T-helper 2 cell (primary cell): ENCODE data around the gene INPP5A.
A peak's percentile ranks its signal among the peaks of the same experiment; 100 is the strongest.

Experiments
- DNase-seq, 5 experiments: peaks; one replicate each; pipeline versions ENCODE4 v3.0.0 to v3.0.0-alpha.2; 2012 to 2022

Gene INPP5A

GRCh38 chr10:132519382-132520176, 18.0 kb upstream of the INPP5A start:
- no peak for DNase-seq

DNA sequence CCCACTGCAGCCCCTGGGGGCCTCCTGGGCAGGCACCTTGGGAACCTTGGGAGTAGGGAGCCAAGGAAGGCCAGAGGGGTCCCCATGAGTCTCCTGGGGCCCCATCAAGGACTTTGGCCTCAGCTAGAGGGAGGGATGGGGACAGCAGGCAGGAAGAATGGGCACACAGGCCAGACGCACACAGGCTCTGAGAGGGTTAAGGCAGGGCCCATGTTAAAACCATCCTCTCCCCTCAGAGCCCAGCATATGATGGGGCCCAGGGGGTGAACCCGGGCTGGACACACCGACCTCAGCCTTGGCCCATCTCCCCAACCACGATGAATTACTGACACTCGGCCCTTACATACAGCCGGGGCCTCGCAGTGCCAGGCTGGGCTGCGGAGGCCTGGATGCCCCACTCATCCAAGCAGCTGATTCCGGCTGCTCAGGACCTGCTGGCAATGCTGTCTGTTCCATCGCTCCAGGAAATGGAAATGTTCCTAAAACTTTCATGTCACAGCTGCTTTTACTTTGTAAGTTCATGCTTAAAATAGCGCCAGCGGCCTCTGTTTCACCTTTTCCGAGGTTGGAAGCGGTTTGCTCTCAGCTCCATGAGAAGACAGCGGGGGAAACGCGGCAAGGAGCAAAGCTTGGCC, 17.3 kb upstream of the INPP5A start:
- peak in 1 of 5 experiments; percentile 2 for DNase-seq

DNA sequence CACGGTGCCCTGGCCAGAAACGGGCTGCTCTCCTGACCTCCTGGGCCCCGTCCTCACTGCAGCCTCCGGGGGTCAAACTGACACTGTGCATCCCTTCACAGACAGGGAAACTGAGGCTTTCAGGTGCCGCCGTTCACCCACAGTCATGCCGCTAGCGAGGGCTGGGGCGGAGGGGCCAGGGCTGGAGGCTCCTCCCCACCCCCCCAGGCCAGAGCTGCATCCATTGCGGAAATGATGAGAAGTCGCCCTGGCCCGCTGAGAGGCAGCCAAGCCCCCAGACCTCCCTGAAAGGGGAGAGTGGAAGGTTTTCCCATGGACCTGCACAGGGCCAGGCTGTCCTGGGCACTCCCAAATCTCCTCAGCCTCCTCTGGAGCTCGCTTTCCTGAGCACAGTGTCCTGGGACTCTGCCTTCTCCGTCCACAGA, 16.5 kb upstream of the INPP5A start:
- DNase-seq = peak in 1 of 5 experiments; percentile 3

GRCh38 chr10:132521466-132522102, 16.0 kb upstream of the INPP5A start:
- DNase-seq = peak in 1 of 5 experiments; percentile 5

DNA sequence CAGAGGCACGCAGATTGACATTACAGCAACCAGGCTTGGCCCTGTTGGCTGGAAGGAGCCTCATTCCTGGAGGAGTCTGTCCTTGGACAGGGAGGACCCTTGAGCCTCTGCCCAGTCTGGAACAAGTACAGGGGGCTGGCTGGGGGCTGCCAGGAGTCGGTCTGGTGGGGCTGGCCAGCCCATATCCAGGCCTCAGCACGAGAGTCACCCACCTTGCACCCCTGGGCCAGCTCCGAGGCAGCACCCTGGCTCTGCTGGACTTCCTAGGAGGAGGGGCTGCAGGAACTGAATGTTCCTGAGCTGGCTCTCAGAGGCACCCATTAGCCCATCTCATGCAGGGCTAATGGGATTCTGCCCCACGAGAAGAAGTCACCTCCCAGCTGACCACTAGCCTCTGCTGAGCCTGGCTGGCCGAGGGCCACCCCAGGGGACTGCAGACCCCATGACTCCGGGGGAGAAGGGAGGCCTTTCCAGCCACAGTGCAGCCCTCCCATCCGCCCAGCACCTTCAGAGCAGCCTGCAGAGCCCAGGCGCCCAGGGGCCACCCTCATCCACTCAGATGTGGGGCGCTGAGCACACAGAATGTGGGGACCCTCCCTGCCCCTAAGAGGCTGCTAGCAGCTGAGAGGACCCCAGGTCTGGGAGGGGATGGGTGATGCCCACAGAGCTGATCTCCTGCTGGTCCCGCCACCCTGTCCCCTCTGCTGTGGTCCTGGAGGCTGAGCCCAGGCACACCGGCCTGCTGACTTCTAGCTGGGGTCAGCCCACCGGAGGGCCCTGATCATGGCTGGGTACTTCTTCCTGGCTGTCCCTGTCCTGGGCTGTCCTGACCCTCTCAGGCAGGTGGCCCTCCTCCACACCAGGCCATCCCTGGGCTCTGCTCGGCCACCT, 14.8 kb upstream of the INPP5A start:
- no peak for DNase-seq

DNA sequence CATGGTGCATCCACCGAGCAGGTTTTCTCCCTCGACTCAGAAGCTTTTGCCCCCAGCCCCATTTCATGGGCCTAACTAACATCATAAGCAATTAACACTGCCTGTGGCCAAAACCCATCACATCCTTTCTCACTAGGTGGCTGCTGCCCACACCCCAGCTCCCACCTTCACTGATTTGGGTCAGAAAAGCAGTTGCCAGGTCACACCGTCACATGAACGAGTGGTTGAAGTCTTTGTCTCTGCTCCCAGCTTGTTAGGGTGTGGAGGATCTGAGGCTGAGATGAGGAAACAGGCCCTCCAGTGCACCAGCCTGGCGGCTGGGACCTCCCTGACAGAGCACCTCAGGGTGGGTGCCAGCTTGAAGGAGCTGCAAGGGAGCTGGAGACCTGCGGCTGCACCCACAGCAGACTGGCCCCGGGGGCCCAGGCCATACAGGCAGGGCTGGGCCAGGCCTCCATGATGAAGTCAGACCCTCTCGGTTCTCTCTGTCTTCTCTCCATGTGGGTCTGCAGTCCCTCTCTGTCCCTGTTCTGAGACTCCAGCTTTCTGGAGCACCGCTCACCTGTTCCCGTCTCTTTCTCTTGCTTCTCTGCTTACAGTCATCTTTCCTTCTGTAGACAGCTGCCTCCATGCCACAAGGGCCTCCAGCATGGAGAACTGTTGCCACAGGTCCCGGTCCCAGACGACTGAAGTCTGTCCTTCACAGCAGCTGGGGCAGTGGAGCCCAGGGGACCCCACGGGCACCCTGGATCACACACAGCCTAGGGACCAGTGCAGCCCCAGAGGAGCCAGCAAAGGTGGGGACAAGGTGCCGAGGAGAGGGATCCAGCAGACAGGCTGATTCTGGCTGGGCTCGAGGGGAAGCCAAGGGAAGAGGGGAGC, 13.8 kb upstream of the INPP5A start:
- peak in 1 of 5 experiments; percentile 3 for DNase-seq

DNA sequence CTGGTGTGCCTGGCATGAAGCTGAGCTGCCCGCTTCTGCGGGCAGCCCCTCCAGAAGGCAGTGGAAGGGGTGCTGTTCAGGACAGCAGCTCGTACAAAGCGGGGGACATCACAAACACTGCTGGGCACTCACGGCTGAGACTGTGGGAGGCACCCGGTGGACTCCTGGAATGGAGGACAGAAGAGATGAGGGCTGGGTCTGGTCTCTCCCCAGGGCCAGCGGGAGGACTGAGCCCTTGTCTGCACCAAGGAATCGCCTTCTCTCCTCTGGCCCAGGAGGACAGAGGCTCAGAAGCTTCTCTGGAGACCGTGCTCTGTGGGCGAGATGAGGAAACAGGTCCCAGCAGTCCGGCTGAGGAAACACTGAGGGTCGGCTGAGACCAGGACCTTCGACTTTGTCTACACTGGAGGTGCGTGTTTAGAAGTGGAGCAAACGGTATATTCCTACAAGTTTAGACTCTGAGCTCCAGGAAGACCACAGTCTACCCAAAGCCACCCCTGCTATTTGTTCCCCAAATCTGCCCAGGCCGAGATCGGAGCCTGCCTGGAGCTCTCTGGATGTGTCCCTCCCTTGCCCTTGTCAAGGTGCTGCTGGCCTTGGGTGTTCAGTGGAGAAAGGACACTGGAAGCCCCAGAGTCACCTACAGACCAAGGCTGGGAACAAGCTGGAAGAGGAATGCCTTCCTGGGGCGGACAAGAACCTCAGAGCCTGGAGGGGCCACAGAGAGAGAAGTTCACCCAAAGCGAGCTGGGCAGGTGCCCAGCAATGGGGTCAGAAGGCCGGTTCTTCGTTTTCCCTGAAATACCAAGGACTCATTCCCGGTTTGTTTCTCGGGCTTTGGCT, 12.9 kb upstream of the INPP5A start:
- DNase-seq = peak in 1 of 5 experiments; percentile 1

GRCh38 chr10:132526676-132527075, 10.9 kb upstream of the INPP5A start:
- no peak for DNase-seq

- DNase-seq = peak in 1 of 5 experiments; percentile 1
These were observed 10.1 kb upstream of the INPP5A start for GRCh38 chr10:132527339-132528063.

GRCh38 chr10:132528064-132528691, 9.4 kb upstream of the INPP5A start:
- no peak for DNase-seq

GRCh38 chr10:132532179-132532578, 5.4 kb upstream of the INPP5A start:
- no peak for DNase-seq

DNA sequence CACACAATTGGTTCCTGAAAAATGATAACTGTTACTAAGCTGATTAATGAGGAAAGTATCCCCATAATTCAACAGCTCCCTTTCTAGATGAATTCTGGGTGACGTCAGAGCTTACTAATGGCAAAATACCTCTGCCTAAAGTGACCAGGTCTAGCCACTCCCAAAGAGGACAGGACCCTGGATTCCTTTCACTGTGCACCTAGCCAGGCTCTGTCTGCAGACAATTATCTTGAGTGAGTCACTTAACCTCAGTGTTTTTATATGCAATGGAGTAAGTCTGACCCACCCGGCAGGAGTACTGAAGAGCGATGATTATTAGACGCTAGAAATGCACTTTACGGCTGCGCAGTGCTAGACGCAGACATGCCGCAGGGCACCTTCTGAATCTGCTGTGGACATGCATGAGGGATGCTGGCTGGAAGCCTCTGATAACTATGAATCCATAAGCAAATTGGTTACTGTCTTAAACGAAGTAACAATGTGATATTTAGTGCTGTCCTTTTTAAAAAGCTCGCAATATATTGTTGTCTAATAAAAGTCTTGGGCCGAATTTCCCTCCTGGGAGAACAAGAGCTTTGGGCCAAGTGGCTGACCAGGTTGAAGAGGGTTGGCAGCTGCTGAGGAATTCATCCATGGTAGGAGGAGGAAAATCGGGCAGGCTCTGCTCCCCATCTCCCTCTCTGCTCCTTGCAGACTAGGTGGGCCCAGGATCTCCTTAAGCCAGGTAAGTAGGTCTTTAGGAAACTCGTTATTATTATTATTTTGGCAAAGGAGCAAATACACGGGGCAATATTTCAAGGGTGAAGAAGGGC, 4.6 kb upstream of the INPP5A start:
- no peak for DNase-seq

GRCh38 chr10:132533571-132534260, 3.9 kb upstream of the INPP5A start:
- DNase-seq = no peak

GRCh38 chr10:132534391-132535064, 3.1 kb upstream of the INPP5A start:
- peak in 1 of 5 experiments; percentile 1 for DNase-seq

- DNase-seq = peak in 1 of 5 experiments; percentile 6
These were observed 2.4 kb upstream of the INPP5A start for GRCh38 chr10:132535065-132535651.

GRCh38 chr10:132536241-132536876, 1.2 kb upstream of the INPP5A start:
- DNase-seq = peak in 1 of 5 experiments; percentile 7
